Parathyroid adenoma (tissue), 2 donors: Measurements from ENCODE around the gene AVPR2.

Source experiments
- H2AFZ ChIP-seq: fragments of 300-600 bp; sonication (generic); one replicate; pipeline ENCODE4 v1.7.0; 2017; ENCODE audit warnings: antibody characterized with exemption, mild to moderate bottlenecking
- H3K27ac ChIP-seq: fragments of 300-600 bp; sonication (generic); one replicate; pipeline ENCODE4 v1.7.0; 2017
- H3K27me3 ChIP-seq: fragments of 300-600 bp; sonication (generic); one replicate; pipeline ENCODE4 v1.7.0; 2017; ENCODE audit warnings: low read length; ENCODE audit not compliant: control insufficient read depth, insufficient read depth
- H3K36me3 ChIP-seq: fragments of 300-600 bp; sonication (generic); one replicate; pipeline ENCODE4 v1.7.0; 2017; ENCODE audit warnings: low read length; ENCODE audit not compliant: control insufficient read depth, insufficient read depth
- H3K4me1 ChIP-seq: fragments of 300-600 bp; sonication (generic); one replicate; pipeline ENCODE4 v1.7.0; 2017; ENCODE audit warnings: control low read depth
- H3K4me2 ChIP-seq: fragments of 300-600 bp; sonication (generic); one replicate; pipeline ENCODE4 v1.7.0; 2017; ENCODE audit warnings: low read length
- H3K4me3 ChIP-seq: fragments of 300-600 bp; sonication (generic); one replicate; pipeline ENCODE4 v1.7.0; 2017; ENCODE audit warnings: low read depth, low read length
- H3K79me2 ChIP-seq: fragments of 300-600 bp; sonication (generic); one replicate; pipeline ENCODE4 v1.7.0; 2017; ENCODE audit warnings: control low read depth
- H3K9ac ChIP-seq: fragments of 300-600 bp; sonication (generic); one replicate; pipeline ENCODE4 v1.7.0; 2017; ENCODE audit warnings: mild to moderate bottlenecking
- H3K9me3 ChIP-seq: fragments of 300-600 bp; sonication (generic); one replicate; pipeline ENCODE4 v1.7.0; 2017; ENCODE audit warnings: low read length; ENCODE audit not compliant: control insufficient read depth
- CTCF ChIP-seq: fragments of 300-600 bp; sonication (generic); IDR thresholded peaks from one replicate; pipeline ENCODE4 v1.7.0; 2017; ENCODE audit warnings: antibody characterized with exemption, mild to moderate bottlenecking
- donor health status: primary hyperparathyroidism.

AVPR2 gene

DNA sequence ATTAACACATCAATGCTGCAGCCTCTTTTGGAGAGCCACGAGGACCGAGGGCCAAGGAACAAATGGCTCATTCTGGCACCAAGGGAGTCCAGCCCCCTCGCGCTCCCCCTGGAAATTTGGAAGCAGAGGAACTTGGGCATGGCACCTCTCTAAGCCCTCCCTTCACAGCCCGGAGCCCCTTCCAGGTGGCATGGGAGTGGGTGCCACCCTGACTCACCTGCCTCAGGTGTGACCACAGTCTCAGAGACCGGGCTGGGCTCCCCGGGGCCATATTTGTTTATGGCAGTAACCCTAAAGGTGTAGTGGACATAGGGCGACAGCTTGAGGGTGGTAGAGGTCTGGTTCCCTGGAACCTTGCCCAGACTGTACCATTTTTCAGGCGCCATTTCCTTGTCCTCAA is 37.3 kb upstream of the AVPR2 start:
- TF ChIP-seq CTCF: no peak
- H3K9ac ChIP-seq: no peak overlapping the region
- no peaks in the 10 kb centered on the region for H3K79me2 ChIP-seq
- no peaks in the 10 kb centered on the region for H3K36me3 ChIP-seq
- no peak overlapping the region for H2AFZ ChIP-seq
- no peaks in the 10 kb centered on the region for H3K27me3 ChIP-seq
- H3K27ac ChIP-seq: no peak overlapping the region
- H3K4me2 ChIP-seq: no peak overlapping the region
- no peaks in the 10 kb centered on the region for H3K9me3 ChIP-seq
- H3K4me3 ChIP-seq: no peak overlapping the region
- no peaks in the 10 kb centered on the region for H3K4me1 ChIP-seq

DNA sequence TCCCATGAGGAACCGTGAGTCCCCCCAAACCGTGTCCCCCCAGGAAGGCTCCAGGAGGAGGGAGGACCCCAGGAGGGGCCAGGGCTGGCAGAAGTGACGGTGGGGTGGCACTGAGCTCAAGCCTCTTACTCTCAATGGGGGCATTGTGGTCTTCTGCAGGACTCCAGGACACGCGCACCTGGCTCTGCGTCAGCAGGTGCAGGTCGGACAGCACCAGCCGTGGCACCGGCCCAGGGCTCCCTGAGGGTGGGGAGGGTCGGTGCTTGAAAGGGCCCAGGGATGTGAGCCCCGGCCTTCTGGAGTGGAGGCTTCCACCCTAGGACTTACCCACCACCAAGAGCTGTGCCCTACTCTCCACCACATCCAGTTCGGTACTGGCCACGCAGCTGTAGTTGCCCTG is 36.8 kb upstream of the AVPR2 start:
- Histone ChIP-seq H3K36me3 (no peaks in the 10 kb centered on the region), H3K9me3 (no peaks in the 10 kb centered on the region), H3K27me3 (no peaks in the 10 kb centered on the region), H3K9ac (no peak overlapping the region), H3K4me1 (no peaks in the 10 kb centered on the region), H2AFZ (no peak overlapping the region), H3K27ac (no peak overlapping the region), H3K4me3 (no peak overlapping the region), H3K79me2 (no peaks in the 10 kb centered on the region), H3K4me2 (no peak overlapping the region)
- no peak for TF ChIP-seq CTCF

- no peak overlapping the region for H3K27ac ChIP-seq
- H3K27me3 ChIP-seq: no peaks in the 10 kb centered on the region
- H3K4me3 ChIP-seq: no peak overlapping the region
- no peaks in the 10 kb centered on the region for H3K4me1 ChIP-seq
- TF ChIP-seq CTCF: no peak
- H3K4me2 ChIP-seq: no peak overlapping the region
- H3K9me3 ChIP-seq: no peaks in the 10 kb centered on the region
- no peak overlapping the region for H3K9ac ChIP-seq
- no peaks in the 10 kb centered on the region for H3K36me3 ChIP-seq
- H3K79me2 ChIP-seq: no peaks in the 10 kb centered on the region
- H2AFZ ChIP-seq: no peak overlapping the region
Measured at GRCh38 chrX:153868576-153869472, 35.6 kb upstream of the AVPR2 start.

DNA sequence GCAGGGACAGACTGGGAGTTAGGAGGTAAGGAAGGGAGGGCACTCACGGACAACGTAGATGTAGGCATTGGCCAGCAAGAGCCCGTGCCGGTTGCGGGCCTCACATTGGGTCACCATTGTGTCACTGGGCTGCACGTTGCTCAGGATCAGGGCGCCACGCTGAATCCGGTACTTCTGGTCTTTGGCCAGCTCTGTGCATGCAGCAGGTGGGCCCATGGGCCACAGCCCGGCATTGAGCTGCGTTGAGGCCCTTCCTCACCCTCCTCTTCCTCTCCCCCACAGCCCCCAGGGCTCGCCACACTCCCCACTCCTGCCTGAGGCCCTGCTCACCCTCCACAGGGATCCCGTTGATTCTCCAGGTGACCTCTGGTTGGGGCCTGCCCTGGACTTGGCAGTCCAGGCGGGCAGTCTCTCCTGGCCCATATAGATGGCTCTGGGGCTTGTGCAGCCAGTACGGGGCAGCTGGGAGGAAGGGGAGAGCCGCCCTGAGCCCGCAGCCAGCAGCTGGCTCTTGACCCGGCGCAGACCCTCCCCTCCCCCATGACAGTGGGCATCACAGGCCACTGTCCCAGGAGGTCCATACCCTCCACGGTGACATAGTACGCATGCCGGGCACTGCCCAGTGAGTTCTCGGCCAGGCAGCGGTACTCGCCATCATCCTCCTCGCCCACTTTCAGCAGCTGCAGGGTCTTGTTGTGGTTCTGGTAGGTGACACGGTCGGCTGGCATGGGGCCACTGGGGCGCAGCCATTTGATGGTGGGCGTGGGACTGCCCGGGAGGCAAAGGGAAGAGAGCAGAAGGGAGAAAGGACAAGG is 34.8 kb upstream of the AVPR2 start:
- Histone ChIP-seq H3K9ac (no peak overlapping the region), H2AFZ (no peak overlapping the region), H3K9me3 (no peaks in the 10 kb centered on the region), H3K27me3 (no peaks in the 10 kb centered on the region), H3K36me3 (no peaks in the 10 kb centered on the region), H3K27ac (no peak overlapping the region), H3K4me2 (no peak overlapping the region), H3K79me2 (no peaks in the 10 kb centered on the region), H3K4me3 (no peak overlapping the region), H3K4me1 (no peaks in the 10 kb centered on the region)
- TF ChIP-seq CTCF: no peak
